Neural cell (in vitro differentiated cells): ENCODE data around the gene NOD2. TPM values are rescaled to one million over a fixed set of nuclear protein-coding genes. Genes with fewer than 3 reads are reported as not detected.

Experiments
- H2AFZ ChIP-seq: fragments of 200-600, 300-800 bp; sonication (generic), shearing (Covaris generic); 2 replicates; pipeline ENCODE4 v1.6.0; 2014; ENCODE audit warnings: low read depth, mild to moderate bottlenecking, antibody characterized with exemption, low read length, moderate library complexity
- H3F3A ChIP-seq: fragments of 200-600 bp; shearing (Covaris generic); 2 replicates; pipeline ENCODE4 v1.6.1; 2016; ENCODE audit warnings: mild to moderate bottlenecking, moderate library complexity, mixed read lengths, antibody characterized with exemption, low read length; ENCODE audit not compliant: insufficient read depth, poor library complexity, severe bottlenecking
- H3K27ac ChIP-seq: fragments of 200-600, 300-800 bp; sonication (generic), shearing (Covaris generic); 2 replicates; pipeline ENCODE4 v1.5.1; 2014; ENCODE audit warnings: mild to moderate bottlenecking, low read length, moderate library complexity
- H3K27me3 ChIP-seq: fragments of 300-800, 200-600 bp; sonication (generic), shearing (Covaris generic); 2 replicates; pipeline ENCODE4 v1.6.0; 2014; ENCODE audit warnings: mild to moderate bottlenecking, low read depth, low read length, moderate library complexity; ENCODE audit not compliant: insufficient read depth
- H3K36me3 ChIP-seq: fragments of 300-800, 200-600 bp; sonication (generic), shearing (Covaris generic); 2 replicates; pipeline ENCODE4 v1.5.1; 2014; ENCODE audit warnings: mild to moderate bottlenecking, antibody characterized with exemption, low read length, moderate library complexity; ENCODE audit not compliant: insufficient read depth
- H3K4me2 ChIP-seq: fragments of 300-800, 200-600 bp; sonication (generic), shearing (Covaris generic); 2 replicates; pipeline ENCODE4 v1.6.0; 2014; ENCODE audit warnings: mild to moderate bottlenecking, low read length
- H3K4me3 ChIP-seq: fragments of 300-800, 200-600 bp; sonication (generic), shearing (Covaris generic); 2 replicates; pipeline ENCODE4 v1.5.1; 2014; ENCODE audit warnings: mild to moderate bottlenecking, low read length, moderate library complexity
- H3K79me2 ChIP-seq: fragments of 200-600 bp; shearing (Covaris generic); replicated peaks from 2 replicates; pipeline ENCODE4 v1.6.0; 2014; ENCODE audit warnings: mild to moderate bottlenecking, low read length, moderate library complexity; ENCODE audit not compliant: insufficient read depth
- H3K9ac ChIP-seq: fragments of 300-800, 200-600 bp; sonication (generic), shearing (Covaris generic); 2 replicates; pipeline ENCODE4 v1.6.1; 2016; ENCODE audit warnings: mild to moderate bottlenecking, low read length, mixed read lengths
- H3K9me2 ChIP-seq: fragments of 200-600 bp; shearing (Covaris generic); 2 replicates; pipeline ENCODE4 v1.6.1; 2016; ENCODE audit warnings: mild to moderate bottlenecking, low read length, mixed read lengths; ENCODE audit not compliant: insufficient read depth
- H3K9me3 ChIP-seq: fragments of 200-600, 300-800 bp; sonication (generic), shearing (Covaris generic); 2 replicates; pipeline ENCODE4 v1.6.1; 2016; ENCODE audit warnings: mild to moderate bottlenecking, mixed run types, low read length, moderate library complexity, mixed read lengths
- H4K20me1 ChIP-seq: fragments of 200-600 bp; shearing (Covaris generic); 2 replicates; pipeline ENCODE4 v1.6.1; 2016; ENCODE audit warnings: mild to moderate bottlenecking, mixed run types; ENCODE audit not compliant: insufficient read depth
- EP300 ChIP-seq: fragments of 450-650 bp; conservative IDR thresholded peaks from 2 replicates; pipeline ENCODE4 v1.6.1; 2014; ENCODE audit warnings: antibody characterized with exemption, mild to moderate bottlenecking, moderate library complexity; ENCODE audit not compliant: poor library complexity, severe bottlenecking
- EZH2 ChIP-seq: fragments of 200-600, 300-800 bp; shearing (Covaris generic), sonication (generic); IDR thresholded peaks from 2 replicates; pipeline ENCODE4 v1.6.1; 2014; ENCODE audit warnings: antibody characterized with exemption, low read length, borderline replicate concordance, mild to moderate bottlenecking; ENCODE audit not compliant: insufficient read depth, poor library complexity, severe bottlenecking
- MXI1 ChIP-seq: fragments of 450-650 bp; conservative IDR thresholded peaks from 2 replicates; pipeline ENCODE4 v1.6.1; 2014; ENCODE audit warnings: antibody characterized with exemption, mild to moderate bottlenecking; ENCODE audit not compliant: poor library complexity, severe bottlenecking
- POLR2AphosphoS5 ChIP-seq: IDR thresholded peaks from 2 replicates; pipeline ENCODE4 v1.6.1; 2012
- RAD21 ChIP-seq: fragments of 450-650 bp; conservative IDR thresholded peaks from 2 replicates; pipeline ENCODE4 v1.6.1; 2014; ENCODE audit warnings: antibody characterized with exemption, mild to moderate bottlenecking, moderate library complexity
- REST ChIP-seq: IDR thresholded peaks from 2 replicates; pipeline ENCODE4 v1.6.1; 2012; ENCODE audit warnings: borderline replicate concordance
- SMC3 ChIP-seq: fragments of 450-650 bp; conservative IDR thresholded peaks from 2 replicates; pipeline ENCODE4 v1.6.1; 2014; ENCODE audit warnings: antibody characterized with exemption, mild to moderate bottlenecking, moderate library complexity; ENCODE audit not compliant: poor library complexity
- TAF1 ChIP-seq: IDR thresholded peaks from 2 replicates; pipeline ENCODE4 v1.6.1; 2012; ENCODE audit warnings: low read depth
- polyA plus RNA-seq: library from polyadenylated mRNA; depleted of rRNA; stranded (reverse); fragments of >200 nt; gene quantifications from 2 replicates; pipeline ENCODE4 v1.2.3, GENCODE V29; 2014
- TF ChIP-seq, protein P1 (sequence below): fragments of 450-650 bp; IDR thresholded peaks from 2 replicates; pipeline ENCODE4 v1.5.1; 2014; ENCODE audit warnings: antibody characterized with exemption, mild to moderate bottlenecking, moderate library complexity; ENCODE audit not compliant: poor library complexity, severe bottlenecking

Gene NOD2
- polyA plus RNA-seq, 1 donor from 2014 or later: not detected

DNA sequence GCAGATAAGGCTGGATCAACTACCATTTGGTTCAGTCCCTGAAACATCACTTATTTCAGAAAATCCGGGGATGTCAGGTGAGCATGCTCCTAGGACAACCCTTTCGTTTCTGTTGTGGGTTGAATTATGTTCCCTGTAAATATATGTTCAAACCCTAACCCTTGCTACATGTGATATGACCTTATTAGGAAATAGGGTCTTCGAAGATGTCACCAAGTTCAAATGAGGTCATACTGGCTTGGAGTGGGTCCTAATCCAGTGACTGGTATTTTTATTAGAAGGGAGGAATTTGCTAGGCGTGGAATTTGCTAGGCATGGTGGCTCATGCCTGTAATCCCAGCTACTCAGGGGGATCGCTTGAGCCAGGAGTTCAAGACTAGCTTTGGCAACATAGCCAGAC lies 33.6 kb upstream of the NOD2 start:
- TF ChIP-seq SMC3: no peak
- TF ChIP-seq, protein P1, sequence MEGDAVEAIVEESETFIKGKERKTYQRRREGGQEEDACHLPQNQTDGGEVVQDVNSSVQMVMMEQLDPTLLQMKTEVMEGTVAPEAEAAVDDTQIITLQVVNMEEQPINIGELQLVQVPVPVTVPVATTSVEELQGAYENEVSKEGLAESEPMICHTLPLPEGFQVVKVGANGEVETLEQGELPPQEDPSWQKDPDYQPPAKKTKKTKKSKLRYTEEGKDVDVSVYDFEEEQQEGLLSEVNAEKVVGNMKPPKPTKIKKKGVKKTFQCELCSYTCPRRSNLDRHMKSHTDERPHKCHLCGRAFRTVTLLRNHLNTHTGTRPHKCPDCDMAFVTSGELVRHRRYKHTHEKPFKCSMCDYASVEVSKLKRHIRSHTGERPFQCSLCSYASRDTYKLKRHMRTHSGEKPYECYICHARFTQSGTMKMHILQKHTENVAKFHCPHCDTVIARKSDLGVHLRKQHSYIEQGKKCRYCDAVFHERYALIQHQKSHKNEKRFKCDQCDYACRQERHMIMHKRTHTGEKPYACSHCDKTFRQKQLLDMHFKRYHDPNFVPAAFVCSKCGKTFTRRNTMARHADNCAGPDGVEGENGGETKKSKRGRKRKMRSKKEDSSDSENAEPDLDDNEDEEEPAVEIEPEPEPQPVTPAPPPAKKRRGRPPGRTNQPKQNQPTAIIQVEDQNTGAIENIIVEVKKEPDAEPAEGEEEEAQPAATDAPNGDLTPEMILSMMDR: no peak

GRCh38 chr16:50662306-50662940 lies 31.0 kb upstream of the NOD2 start:
- Histone ChIP-seq H3K9me3 (no peaks in the 10 kb centered on the region), H3K4me3 (no peak overlapping the region), H3K27ac (no peak overlapping the region), H3K27me3 (no peaks in the 10 kb centered on the region), H2AFZ (no peak overlapping the region), H3F3A (no peaks in the 10 kb centered on the region), H3K4me2 (no peak overlapping the region), H4K20me1 (no peaks in the 10 kb centered on the region), H3K36me3 (no peaks in the 10 kb centered on the region), H3K9ac (no peak overlapping the region), H3K79me2 (no peaks in the 10 kb centered on the region), H3K9me2 (no peaks in the 10 kb centered on the region)
- TF ChIP-seq EZH2 (no peak), POLR2AphosphoS5 (no peak), TAF1 (no peak), RAD21 (no peak), REST (no peak), SMC3 (no peak), MXI1 (no peak), EP300 (no peak)
- TF ChIP-seq, protein P1: no peak

More for the DNA sequence above, 33.6 kb upstream of the NOD2 start:
- Histone ChIP-seq H3K27me3 (no peaks in the 10 kb centered on the region), H4K20me1 (no peaks in the 10 kb centered on the region), H3K79me2 (no peaks in the 10 kb centered on the region), H2AFZ (no peak overlapping the region), H3K27ac (no peak overlapping the region), H3K9me3 (no peaks in the 10 kb centered on the region), H3K4me2 (no peak overlapping the region), H3K36me3 (no peaks in the 10 kb centered on the region), H3F3A (no peaks in the 10 kb centered on the region), H3K9ac (no peak overlapping the region), H3K9me2 (no peaks in the 10 kb centered on the region), H3K4me3 (no peak overlapping the region)
